CD14-positive monocyte (primary cell): ENCODE data around the gene RAB3GAP1. TPM values are rescaled to one million over a fixed set of nuclear protein-coding genes. Genes with fewer than 3 reads are reported as not detected.
A peak's percentile ranks its signal among the peaks of the same experiment; 100 is the strongest.

Experiments
- DNase-seq, 3 donors: peaks; one replicate each; pipeline ENCODE4 v3.0.0-alpha.2; 2011 to 2022
- H2AFZ ChIP-seq: 2 replicates; pipeline ENCODE4 v1.6.0; 2012; ENCODE audit warnings: mild to moderate bottlenecking, low read depth, low read length, inconsistent platforms; ENCODE audit not compliant: insufficient read depth, poor library complexity, severe bottlenecking
- H3K27ac ChIP-seq, 2 donors: 1 replicate in 1 of 2; 2 replicates in 1 of 2; pipeline ENCODE4 v1.5.1; 2012 to 2013; ENCODE audit warnings: low read length in 2 of 2, control low read depth in 1 of 2, inconsistent platforms in 1 of 2, low read depth in 1 of 2, mild to moderate bottlenecking in 1 of 2
- H3K27me3 ChIP-seq, 2 donors: one replicate each; pipeline versions ENCODE4 v1.6.0 to v1.6.1; 2011 to 2013; ENCODE audit warnings: low read length in 2 of 2; ENCODE audit not compliant: control insufficient read depth in 2 of 2, insufficient read depth in 2 of 2
- H3K36me3 ChIP-seq, 2 donors: replicated peaks in 1 of 2; 1 replicate in 1 of 2; 2 replicates in 1 of 2; pipeline versions ENCODE4 v1.5.1 to v1.6.1; 2012 to 2013; ENCODE audit warnings: low read length in 2 of 2, control low read depth in 1 of 2, inconsistent platforms in 1 of 2, mild to moderate bottlenecking in 1 of 2; ENCODE audit not compliant: insufficient read depth in 2 of 2, control insufficient read depth in 1 of 2
- H3K4me1 ChIP-seq, 2 donors: 1 replicate in 1 of 2; 2 replicates in 1 of 2; pipeline versions ENCODE4 v1.5.1 to v1.6.1; 2012 to 2013; ENCODE audit warnings: low read length in 2 of 2, control low read depth in 1 of 2, inconsistent platforms in 1 of 2, mild to moderate bottlenecking in 1 of 2, moderate library complexity in 1 of 2; ENCODE audit not compliant: insufficient read depth in 2 of 2, control insufficient read depth in 1 of 2
- H3K4me2 ChIP-seq: replicated peaks from 2 replicates; pipeline ENCODE3; 2012; ENCODE audit warnings: low read length, moderate library complexity, mild to moderate bottlenecking; ENCODE audit not compliant: poor library complexity, severe bottlenecking; ENCODE audit errors: extremely low read depth
- H3K4me3 ChIP-seq, 3 experiments: fragments of 200-600 bp in 1 of 3; sonication (generic) in 1 of 3; replicated peaks in 1 of 3; 1 replicate in 2 of 3; 2 replicates in 1 of 3; pipeline ENCODE4 v1.5.1; 2011 to 2013; ENCODE audit warnings: low read length in 3 of 3, mild to moderate bottlenecking in 3 of 3, control low read depth in 2 of 3, low read depth in 2 of 3, inconsistent platforms in 1 of 3, moderate library complexity in 1 of 3
- H3K79me2 ChIP-seq: 2 replicates; pipeline ENCODE4 v1.6.0; 2012; ENCODE audit warnings: mild to moderate bottlenecking, control low read depth, inconsistent platforms, low read length, moderate library complexity; ENCODE audit not compliant: insufficient read depth
- H3K9ac ChIP-seq: 2 replicates; pipeline ENCODE4 v1.6.0; 2017; ENCODE audit warnings: low read length, mild to moderate bottlenecking; ENCODE audit not compliant: insufficient read depth, poor library complexity, severe bottlenecking
- H3K9me3 ChIP-seq, 2 donors: replicated peaks in 1 of 2; 1 replicate in 1 of 2; 2 replicates in 1 of 2; pipeline versions ENCODE4 v1.5.1 to v1.6.1; 2012 to 2013; ENCODE audit warnings: low read length in 2 of 2, control low read depth in 1 of 2; ENCODE audit not compliant: control insufficient read depth in 1 of 2, insufficient read depth in 1 of 2
- H4K20me1 ChIP-seq: 2 replicates; pipeline ENCODE4 v1.6.0; 2012; ENCODE audit warnings: mild to moderate bottlenecking, low read length, control low read depth, moderate library complexity; ENCODE audit not compliant: insufficient read depth
- H3K27ac Mint-ChIP-seq, 7 donors: one replicate each; pipeline ENCODE4 v1.8.0; 2020; ENCODE audit warnings: mild to moderate bottlenecking in 7 of 7, mixed read lengths in 7 of 7, moderate library complexity in 6 of 7, inconsistent platforms in 2 of 7
- H3K27me3 Mint-ChIP-seq, 3 donors: one replicate each; pipeline ENCODE4 v1.8.0; 2021 to 2022; ENCODE audit warnings: low read depth in 3 of 3, mild to moderate bottlenecking in 3 of 3, mixed read lengths in 3 of 3, moderate library complexity in 3 of 3, inconsistent platforms in 1 of 3
- H3K36me3 Mint-ChIP-seq, 2 donors: one replicate each; pipeline ENCODE4 v1.8.0; 2020; ENCODE audit warnings: mixed read lengths in 2 of 2, inconsistent platforms in 1 of 2, mild to moderate bottlenecking in 1 of 2
- H3K4me1 Mint-ChIP-seq: one replicate; pipeline ENCODE4 v1.8.0; 2020; ENCODE audit warnings: mild to moderate bottlenecking, mixed read lengths
- H3K4me3 Mint-ChIP-seq, 2 donors: one replicate each; pipeline ENCODE4 v1.8.0; 2020; ENCODE audit warnings: mild to moderate bottlenecking in 2 of 2, mixed read lengths in 2 of 2, moderate library complexity in 1 of 2
- H3K9me3 Mint-ChIP-seq, 7 donors: one replicate each; pipeline ENCODE4 v1.8.0; 2020 to 2022; ENCODE audit warnings: mixed read lengths in 7 of 7, mild to moderate bottlenecking in 6 of 7, moderate library complexity in 6 of 7, inconsistent platforms in 2 of 7
- CTCF ChIP-seq: fragments of 200-600 bp; IDR thresholded peaks from one replicate; pipeline ENCODE4 v1.8.0; 2022; ENCODE audit warnings: antibody characterized with exemption, mild to moderate bottlenecking
- WGBS: methylation state at CpG from one replicate; pipeline ENCODE4 v1.1.5; 2013; ENCODE audit warnings: missing lambda C conversion rate; ENCODE audit not compliant: insufficient coverage; 5-methylcytosine and 5-hydroxymethylcytosine counted together
- intact Hi-C, 2 donors: fragments of 100-400 bp; cut with micrococcal nuclease; formaldehyde crosslinking; loops; one replicate each; pipeline versions ENCODE4 v1.15.0 to v1.15.1; 2023
- polyA plus RNA-seq, 3 donors: library from polyadenylated mRNA; depleted of rRNA in 1 of 3; unstranded in 2 of 3; stranded (reverse) in 1 of 3; fragments of 300-500 nt in 2 of 3; fragments of >200 nt in 1 of 3; fragmentation: Illumina TruSeq in 2 of 3; gene quantifications; 1 replicate in 2 of 3; 2 replicates in 1 of 3; pipeline ENCODE4 v1.2.3, GENCODE V29; 2012 to 2021

RAB3GAP1 gene
- polyA plus RNA-seq, 3 donors = 8.0 to 17.4 (median 11.3) TPM

GRCh38 chr2:135182190-135182589 lies 130.1 kb downstream of the RAB3GAP1 start:
- Histone ChIP-seq H3K36me3 (peaks cover 0 to 4% of the 10 kb centered on the region in 2 donors), H3K4me1 (no peaks in the 10 kb centered on the region), H3K79me2 (no peaks in the 10 kb centered on the region), H3K9ac (no peak overlapping the region), H3K4me2 (no peak overlapping the region), H2AFZ (no peak overlapping the region), H3K27ac (no peak overlapping the region), H4K20me1 (no peaks in the 10 kb centered on the region), H3K4me3 (no peak overlapping the region), H3K27me3 (no peaks in the 10 kb centered on the region), H3K9me3 (peaks cover 0 to 5% of the 10 kb centered on the region in 2 donors)
- Mint-ChIP-seq H3K27ac (peak overlapping the region in 1 of 7 donors; percentile 1), H3K4me3 (no peak overlapping the region), H3K27me3 (no peaks in the 10 kb centered on the region), H3K4me1 (no peaks in the 10 kb centered on the region), H3K9me3 (peaks cover 1 to 5% (median 2%) of the 10 kb centered on the region in 7 donors), H3K36me3 (peaks cover 3 to 5% of the 10 kb centered on the region in 2 donors)
- DNase-seq = no peak
- TF ChIP-seq CTCF = no peak
- 94% methylated on average over 8 of the region's 8 CpGs for WGBS
- intact Hi-C loops = no loop called here

GRCh38 chr2:135182601-135183000 lies 130.5 kb downstream of the RAB3GAP1 start:
- no peaks in the 10 kb centered on the region for H3K4me1 ChIP-seq
- intact Hi-C loops = no loop called here
- H3K4me3 Mint-ChIP-seq = no peak overlapping the region
- H3K27ac ChIP-seq = no peak overlapping the region
- H3K36me3 ChIP-seq = no peaks in the 10 kb centered on the region
- WGBS = 100% methylated on average over 1 of the region's 3 CpGs
- no peaks in the 10 kb centered on the region for H4K20me1 ChIP-seq
- H3K4me2 ChIP-seq = no peak overlapping the region
- no peak overlapping the region for H3K4me3 ChIP-seq
- H3K9ac ChIP-seq = no peak overlapping the region
- H3K79me2 ChIP-seq = no peaks in the 10 kb centered on the region
- H3K9me3 ChIP-seq = peaks cover 0 to under 1% of the 10 kb centered on the region in 2 donors
- no peaks in the 10 kb centered on the region for H3K27me3 ChIP-seq
- H3K9me3 Mint-ChIP-seq = peaks cover 0 to 3% (median 0%) of the 10 kb centered on the region in 7 donors
- H3K27ac Mint-ChIP-seq = no peak overlapping the region
- H3K4me1 Mint-ChIP-seq = no peaks in the 10 kb centered on the region
- no peak for TF ChIP-seq CTCF
- DNase-seq = no peak
- no peaks in the 10 kb centered on the region for H3K27me3 Mint-ChIP-seq
- H3K36me3 Mint-ChIP-seq = peaks cover 2% of the 10 kb centered on the region in 2 donors
- H2AFZ ChIP-seq = no peak overlapping the region
